ENCODE results near the gene ABLIM3. TPM values are rescaled to one million over a fixed set of nuclear protein-coding genes. Genes with fewer than 3 reads are reported as not detected.

The ABLIM3 gene
- polyA plus RNA-seq, 1 donor (not counting 4 experiments of a cell fraction or from before 2014, with no cell fraction given), result 7.9 TPM

- TF ChIP-seq CTCF (optimal IDR thresholded peaks at IDR 0.05 in 1 of 3, IDR thresholded peaks at IDR 0.05 in 1 of 3, conservative IDR thresholded peaks at IDR 0.05 in 1 of 3; ENCODE audit: extremely low read depth in 1 of 3, insufficient read depth in 2 of 3, low read length in 3 of 3), result no peak
- TF ChIP-seq EZH2 (IDR thresholded peaks at IDR 0.05; ENCODE audit: low read length), result no peak
Measured at GRCh38 chr5:149207831-149208230, 66.5 kb downstream of the ABLIM3 start.

GRCh38 chr5:149210225-149210624 lies 68.9 kb downstream of the ABLIM3 start:
- FAIRE-seq, result peak; percentile 23
- H4K20me1 ChIP-seq (ENCODE audit: control insufficient read depth, extremely low read depth, insufficient read depth, low read length), result no peaks in the 10 kb centered on the region
- H3K36me3 ChIP-seq (ENCODE audit: control insufficient read depth in 2 of 2, extremely low read depth in 1 of 2, insufficient read depth in 2 of 2, low read length in 2 of 2), result no peaks in the 10 kb centered on the region
- no peak overlapping the region for H3K4me3 ChIP-seq (ENCODE audit: control insufficient read depth in 2 of 3, extremely low read depth in 1 of 3, insufficient read depth in 2 of 3, low read depth in 1 of 3, low read length in 3 of 3)
- no peak overlapping the region for H3K9ac ChIP-seq (ENCODE audit: control insufficient read depth, extremely low read depth, insufficient read depth, low read length)
- H3K4me2 ChIP-seq (ENCODE audit: control insufficient read depth, extremely low read depth, insufficient read depth, low read depth, low read length), result no peak overlapping the region
- no peak overlapping the region for H2AFZ ChIP-seq (ENCODE audit: control insufficient read depth, low read length)
- no peaks in the 10 kb centered on the region for H3K79me2 ChIP-seq (ENCODE audit: control insufficient read depth, insufficient read depth, low read length)
- H3K27ac ChIP-seq (ENCODE audit: control insufficient read depth, insufficient read depth, low read length), result no peak overlapping the region
- H3K9me1 ChIP-seq (ENCODE audit: control insufficient read depth, extremely low read depth, insufficient read depth, low read length), result no peaks in the 10 kb centered on the region
- TF ChIP-seq EZH2 (IDR thresholded peaks at IDR 0.05; ENCODE audit: low read length) (no peak), CTCF (optimal IDR thresholded peaks at IDR 0.05 in 1 of 3, IDR thresholded peaks at IDR 0.05 in 1 of 3, conservative IDR thresholded peaks at IDR 0.05 in 1 of 3; ENCODE audit: extremely low read depth in 1 of 3, insufficient read depth in 2 of 3, low read length in 3 of 3) (no peak)
- peaks cover 15% of the 10 kb centered on the region for H3K4me1 ChIP-seq (ENCODE audit: control insufficient read depth, extremely low read depth, insufficient read depth, low read length)
- DNase-seq (ENCODE audit: low read depth, low spot score), result no peak
- H3K9me3 ChIP-seq (ENCODE audit: control insufficient read depth, low read depth, low read length), result no peaks in the 10 kb centered on the region
- H3K27me3 ChIP-seq (ENCODE audit: control insufficient read depth, extremely low read depth, insufficient read depth, low read length), result no peaks in the 10 kb centered on the region
- dilution Hi-C loops (cut with MboI; ENCODE audit: extremely low pct_ligation_motif_present, low sequenced_read_pairs), result no loop called here

More at GRCh38 chr5:149207831-149208230, 66.5 kb downstream of the ABLIM3 start:
- no peak overlapping the region for H3K4me3 ChIP-seq (ENCODE audit: control insufficient read depth in 2 of 3, extremely low read depth in 1 of 3, insufficient read depth in 2 of 3, low read depth in 1 of 3, low read length in 3 of 3)
- no peaks in the 10 kb centered on the region for H4K20me1 ChIP-seq (ENCODE audit: control insufficient read depth, extremely low read depth, insufficient read depth, low read length)
- H3K9me1 ChIP-seq (ENCODE audit: control insufficient read depth, extremely low read depth, insufficient read depth, low read length), result no peaks in the 10 kb centered on the region
- no peaks in the 10 kb centered on the region for H3K36me3 ChIP-seq (ENCODE audit: control insufficient read depth in 2 of 2, extremely low read depth in 1 of 2, insufficient read depth in 2 of 2, low read length in 2 of 2)
- dilution Hi-C loops (cut with MboI; ENCODE audit: extremely low pct_ligation_motif_present, low sequenced_read_pairs), result no loop called here
- no peaks in the 10 kb centered on the region for H3K9me3 ChIP-seq (ENCODE audit: control insufficient read depth, low read depth, low read length)
- no peak overlapping the region for H3K9ac ChIP-seq (ENCODE audit: control insufficient read depth, extremely low read depth, insufficient read depth, low read length)
- no peak for DNase-seq (ENCODE audit: low read depth, low spot score)
- H3K4me2 ChIP-seq (ENCODE audit: control insufficient read depth, extremely low read depth, insufficient read depth, low read depth, low read length), result no peak overlapping the region
- no peak overlapping the region for H3K27ac ChIP-seq (ENCODE audit: control insufficient read depth, insufficient read depth, low read length)
- no peaks in the 10 kb centered on the region for H3K27me3 ChIP-seq (ENCODE audit: control insufficient read depth, extremely low read depth, insufficient read depth, low read length)
- no peaks in the 10 kb centered on the region for H3K79me2 ChIP-seq (ENCODE audit: control insufficient read depth, insufficient read depth, low read length)
- H2AFZ ChIP-seq (ENCODE audit: control insufficient read depth, low read length), result no peak overlapping the region
- H3K4me1 ChIP-seq (ENCODE audit: control insufficient read depth, extremely low read depth, insufficient read depth, low read length), result peaks cover 24% of the 10 kb centered on the region
- no peak for FAIRE-seq
